HEK293 (cell line): Measurements from ENCODE around the gene SMC4.

Source experiments
- CTCF ChIA-PET: fragments of 350-600 bp; formaldehyde crosslinking; extraction: SDS; loops from one replicate; lab custom pipeline; 2021; ENCODE audit warnings: antibody characterized with exemption; lab: Yijun Ruan, JAX
- POLR2A ChIA-PET: fragments of 300-600 bp; formaldehyde crosslinking; extraction: SDS; loops from one replicate; lab custom pipeline; 2020; ENCODE audit warnings: antibody characterized with exemption, inconsistent platforms; lab: Yijun Ruan, JAX
- H3K27ac ChIP-seq: fragments of 200-500 bp; sonication (Bioruptor generic); 2 replicates; pipeline ENCODE4 v1.5.1; 2014; ENCODE audit warnings: low read depth, low read length, control low read depth, inconsistent platforms; ENCODE audit errors: extremely low read depth
- H3K36me3 ChIP-seq, 2 experiments: fragments of 200-500 bp in 1 of 2; sonication (Bioruptor generic) in 1 of 2; 1 replicate in 1 of 2; 2 replicates in 1 of 2; pipeline ENCODE4 v1.5.1; 2014 to 2017; ENCODE audit warnings: inconsistent platforms in 2 of 2, low read length in 2 of 2; ENCODE audit not compliant: control insufficient read depth in 2 of 2, insufficient read depth in 1 of 2
- H3K4me1 ChIP-seq: fragments of 200-500 bp; sonication (Bioruptor generic); 2 replicates; pipeline ENCODE4 v1.5.1; 2014; ENCODE audit warnings: mild to moderate bottlenecking, low read length, inconsistent platforms; ENCODE audit not compliant: control insufficient read depth, insufficient read depth
- H3K4me3 ChIP-seq: 2 replicates; pipeline ENCODE4 v1.5.1; 2011; ENCODE audit warnings: low read depth, mild to moderate bottlenecking, control low read depth, low read length, moderate library complexity
- H3K9me3 ChIP-seq: fragments of 200-500 bp; sonication (Bioruptor generic); 2 replicates; pipeline ENCODE4 v1.5.1; 2014; ENCODE audit warnings: low read depth, low read length, inconsistent platforms; ENCODE audit not compliant: control insufficient read depth, insufficient read depth
- GLI4 ChIP-seq: fragments of 450-650 bp; formaldehyde crosslinking; IDR thresholded peaks from 2 replicates; pipeline ENCODE4 v1.5.1; 2016; ENCODE audit warnings: missing biosample characterization, missing genetic modification characterization
- IKZF3 ChIP-seq: fragments of 450-650 bp; IDR thresholded peaks from 2 replicates; pipeline ENCODE4 v1.5.0; 2018; ENCODE audit warnings: missing biosample characterization, mild to moderate bottlenecking, missing genetic modification characterization, moderate library complexity
- KLF7 ChIP-seq: fragments of 450-650 bp; formaldehyde crosslinking; IDR thresholded peaks from 2 replicates; pipeline ENCODE4 v1.5.1; 2016; ENCODE audit warnings: missing biosample characterization, missing genetic modification characterization, borderline replicate concordance
- KLF9 ChIP-seq: fragments of 450-650 bp; formaldehyde crosslinking; IDR thresholded peaks from 2 replicates; pipeline ENCODE4 v1.5.1; 2016; ENCODE audit warnings: missing biosample characterization, missing genetic modification characterization, low read depth
- OVOL3 ChIP-seq: fragments of 450-650 bp; formaldehyde crosslinking; IDR thresholded peaks from 2 replicates; pipeline ENCODE4 v1.5.1; 2016; ENCODE audit warnings: missing biosample characterization, missing genetic modification characterization
- SALL2 ChIP-seq: fragments of 450-650 bp; formaldehyde crosslinking; IDR thresholded peaks from 2 replicates; pipeline ENCODE4 v1.5.0; 2017; ENCODE audit warnings: missing biosample characterization, mild to moderate bottlenecking, missing genetic modification characterization, borderline replicate concordance
- ZFP3 ChIP-seq: fragments of 450-650 bp; formaldehyde crosslinking; IDR thresholded peaks from 2 replicates; pipeline ENCODE4 v1.5.1; 2016; ENCODE audit warnings: low read depth, missing biosample characterization, missing genetic modification characterization
- ZNF112 ChIP-seq: fragments of 450-650 bp; formaldehyde crosslinking; IDR thresholded peaks from 2 replicates; pipeline ENCODE4 v1.5.0; 2017; ENCODE audit warnings: missing biosample characterization, missing genetic modification characterization
- ZNF155 ChIP-seq: fragments of 450-650 bp; formaldehyde crosslinking; IDR thresholded peaks from 2 replicates; pipeline ENCODE4 v1.5.1; 2016; ENCODE audit warnings: missing biosample characterization, missing genetic modification characterization
- ZNF157 ChIP-seq: fragments of 450-650 bp; formaldehyde crosslinking; IDR thresholded peaks from 2 replicates; pipeline ENCODE4 v1.5.1; 2016; ENCODE audit warnings: missing biosample characterization, missing genetic modification characterization
- ZNF302 ChIP-seq: fragments of 450-650 bp; formaldehyde crosslinking; IDR thresholded peaks from 2 replicates; pipeline ENCODE4 v1.5.1; 2016; ENCODE audit warnings: missing biosample characterization, missing genetic modification characterization, low read depth
- ZNF449 ChIP-seq: fragments of 450-650 bp; formaldehyde crosslinking; IDR thresholded peaks from 2 replicates; pipeline ENCODE4 v1.5.1; 2017; ENCODE audit warnings: missing biosample characterization, mild to moderate bottlenecking, missing genetic modification characterization, moderate library complexity
- ZNF560 ChIP-seq: fragments of 450-650 bp; formaldehyde crosslinking; IDR thresholded peaks from 2 replicates; pipeline ENCODE4 v1.5.1; 2017; ENCODE audit warnings: missing biosample characterization, missing genetic modification characterization, borderline replicate concordance
- ZNF610 ChIP-seq: fragments of 450-650 bp; formaldehyde crosslinking; IDR thresholded peaks from 2 replicates; pipeline ENCODE4 v1.5.1; 2016; ENCODE audit warnings: missing biosample characterization, missing genetic modification characterization, borderline replicate concordance
- ZNF654 ChIP-seq: fragments of 450-650 bp; formaldehyde crosslinking; IDR thresholded peaks from 2 replicates; pipeline ENCODE4 v1.5.1; 2016; ENCODE audit warnings: low read depth, missing biosample characterization, missing genetic modification characterization
- TF ChIP-seq, protein P1 (sequence below): fragments of 450-650 bp; formaldehyde crosslinking; conservative IDR thresholded peaks from 2 replicates; pipeline ENCODE4 v1.5.1; 2016; ENCODE audit warnings: low read depth, missing biosample characterization, missing genetic modification characterization
- TF ChIP-seq, protein P2 (sequence below): fragments of 450-650 bp; formaldehyde crosslinking; IDR thresholded peaks from 2 replicates; pipeline ENCODE4 v1.5.1; 2016; ENCODE audit warnings: missing biosample characterization, missing genetic modification characterization
- TF ChIP-seq, protein P3 (sequence below): fragments of 450-650 bp; formaldehyde crosslinking; IDR thresholded peaks from 2 replicates; pipeline ENCODE4 v1.5.1; 2016; ENCODE audit warnings: missing biosample characterization, missing genetic modification characterization
- TF ChIP-seq, protein P4 (sequence below): fragments of 450-650 bp; formaldehyde crosslinking; IDR thresholded peaks from 2 replicates; pipeline ENCODE4 v1.5.1; 2016; ENCODE audit warnings: missing biosample characterization, missing genetic modification characterization

SMC4 gene

GRCh38 chr3:160374925-160375324, 24.5 kb upstream of the SMC4 start:
- ChIA-PET CTCF (interaction anchor here (0.6 kb wide), 1 partner anchor 22 kb away, joined by 4 read pairs; no protein-coding TSS in a partner anchor), POLR2A (no interaction called here)
- peaks cover 2% of the 10 kb centered on the region; the same call in 1 of the 2 replicates for H3K4me1 ChIP-seq
- no peak overlapping the region for H3K27ac ChIP-seq
- H3K4me3 ChIP-seq = no peak overlapping the region
- H3K9me3 ChIP-seq = no peaks in the 10 kb centered on the region
- no peak for TF ChIP-seq SALL2 (tag by site-specific recombination)
- no peak for TF ChIP-seq IKZF3 (tag by site-specific recombination)
- no peak for TF ChIP-seq KLF9 (tag by site-specific recombination)
- TF ChIP-seq ZNF157 (tag by site-specific recombination) = no peak
- no peak for TF ChIP-seq GLI4 (tag by site-specific recombination)
- TF ChIP-seq ZNF449 = no peak
- TF ChIP-seq KLF7 (tag by site-specific recombination) = no peak
- TF ChIP-seq OVOL3 (tag by site-specific recombination) = no peak
- peaks cover 0 to 34% of the 10 kb centered on the region in 2 experiments; a peak in 1 of 3 replicates for H3K36me3 ChIP-seq

DNA sequence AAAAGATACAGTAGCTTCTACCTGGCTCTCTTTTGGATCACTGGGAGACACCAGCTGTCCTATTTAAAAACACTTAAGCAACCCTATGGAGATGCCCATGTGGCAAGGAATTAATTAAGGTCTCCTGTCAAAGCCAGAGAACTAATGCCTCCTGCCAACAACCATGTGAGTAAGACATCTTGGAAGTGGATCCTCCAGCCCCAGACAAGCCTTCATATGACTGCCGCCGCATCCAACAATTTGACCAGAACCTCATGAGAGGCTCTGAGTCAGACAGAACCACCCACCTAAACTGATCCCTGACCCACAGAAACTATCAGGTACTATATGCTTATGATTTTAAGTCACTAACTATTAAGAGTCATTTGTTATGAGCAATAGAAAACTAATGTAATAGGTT, 22.8 kb upstream of the SMC4 start:
- ChIA-PET CTCF (no interaction called here), POLR2A (no interaction called here)
- no peak overlapping the region for H3K27ac ChIP-seq
- H3K36me3 ChIP-seq = peaks cover 0 to 35% of the 10 kb centered on the region in 2 experiments; a peak in 1 of 3 replicates
- H3K4me1 ChIP-seq = peaks cover 2% of the 10 kb centered on the region; the same call in 1 of the 2 replicates
- H3K4me3 ChIP-seq = no peak overlapping the region
- H3K9me3 ChIP-seq = no peaks in the 10 kb centered on the region
- TF ChIP-seq, protein P1, sequence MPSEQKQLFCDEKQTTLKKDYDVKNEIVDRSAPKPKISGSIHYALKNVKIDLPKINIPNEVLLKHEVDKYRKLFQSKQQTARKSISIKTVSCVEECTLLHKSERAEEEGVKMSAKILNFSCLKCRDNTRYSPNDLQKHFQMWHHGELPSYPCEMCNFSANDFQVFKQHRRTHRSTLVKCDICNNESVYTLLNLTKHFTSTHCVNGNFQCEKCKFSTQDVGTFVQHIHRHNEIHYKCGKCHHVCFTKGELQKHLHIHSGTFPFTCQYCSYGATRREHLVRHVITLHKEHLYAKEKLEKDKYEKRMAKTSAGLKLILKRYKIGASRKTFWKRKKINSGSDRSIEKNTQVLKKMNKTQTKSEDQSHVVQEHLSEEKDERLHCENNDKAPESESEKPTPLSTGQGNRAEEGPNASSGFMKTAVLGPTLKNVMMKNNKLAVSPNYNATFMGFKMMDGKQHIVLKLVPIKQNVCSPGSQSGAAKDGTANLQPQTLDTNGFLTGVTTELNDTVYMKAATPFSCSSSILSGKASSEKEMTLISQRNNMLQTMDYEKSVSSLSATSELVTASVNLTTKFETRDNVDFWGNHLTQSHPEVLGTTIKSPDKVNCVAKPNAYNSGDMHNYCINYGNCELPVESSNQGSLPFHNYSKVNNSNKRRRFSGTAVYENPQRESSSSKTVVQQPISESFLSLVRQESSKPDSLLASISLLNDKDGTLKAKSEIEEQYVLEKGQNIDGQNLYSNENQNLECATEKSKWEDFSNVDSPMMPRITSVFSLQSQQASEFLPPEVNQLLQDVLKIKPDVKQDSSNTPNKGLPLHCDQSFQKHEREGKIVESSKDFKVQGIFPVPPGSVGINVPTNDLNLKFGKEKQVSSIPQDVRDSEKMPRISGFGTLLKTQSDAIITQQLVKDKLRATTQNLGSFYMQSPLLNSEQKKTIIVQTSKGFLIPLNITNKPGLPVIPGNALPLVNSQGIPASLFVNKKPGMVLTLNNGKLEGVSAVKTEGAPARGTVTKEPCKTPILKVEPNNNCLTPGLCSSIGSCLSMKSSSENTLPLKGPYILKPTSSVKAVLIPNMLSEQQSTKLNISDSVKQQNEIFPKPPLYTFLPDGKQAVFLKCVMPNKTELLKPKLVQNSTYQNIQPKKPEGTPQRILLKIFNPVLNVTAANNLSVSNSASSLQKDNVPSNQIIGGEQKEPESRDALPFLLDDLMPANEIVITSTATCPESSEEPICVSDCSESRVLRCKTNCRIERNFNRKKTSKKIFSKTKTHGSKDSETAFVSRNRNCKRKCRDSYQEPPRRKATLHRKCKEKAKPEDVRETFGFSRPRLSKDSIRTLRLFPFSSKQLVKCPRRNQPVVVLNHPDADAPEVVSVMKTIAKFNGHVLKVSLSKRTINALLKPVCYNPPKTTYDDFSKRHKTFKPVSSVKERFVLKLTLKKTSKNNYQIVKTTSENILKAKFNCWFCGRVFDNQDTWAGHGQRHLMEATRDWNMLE (tag by site-specific recombination) = no peak
- no peak for TF ChIP-seq ZNF654 (tag by site-specific recombination)
- no peak for TF ChIP-seq ZNF302 (tag by site-specific recombination)
- TF ChIP-seq, protein P2, sequence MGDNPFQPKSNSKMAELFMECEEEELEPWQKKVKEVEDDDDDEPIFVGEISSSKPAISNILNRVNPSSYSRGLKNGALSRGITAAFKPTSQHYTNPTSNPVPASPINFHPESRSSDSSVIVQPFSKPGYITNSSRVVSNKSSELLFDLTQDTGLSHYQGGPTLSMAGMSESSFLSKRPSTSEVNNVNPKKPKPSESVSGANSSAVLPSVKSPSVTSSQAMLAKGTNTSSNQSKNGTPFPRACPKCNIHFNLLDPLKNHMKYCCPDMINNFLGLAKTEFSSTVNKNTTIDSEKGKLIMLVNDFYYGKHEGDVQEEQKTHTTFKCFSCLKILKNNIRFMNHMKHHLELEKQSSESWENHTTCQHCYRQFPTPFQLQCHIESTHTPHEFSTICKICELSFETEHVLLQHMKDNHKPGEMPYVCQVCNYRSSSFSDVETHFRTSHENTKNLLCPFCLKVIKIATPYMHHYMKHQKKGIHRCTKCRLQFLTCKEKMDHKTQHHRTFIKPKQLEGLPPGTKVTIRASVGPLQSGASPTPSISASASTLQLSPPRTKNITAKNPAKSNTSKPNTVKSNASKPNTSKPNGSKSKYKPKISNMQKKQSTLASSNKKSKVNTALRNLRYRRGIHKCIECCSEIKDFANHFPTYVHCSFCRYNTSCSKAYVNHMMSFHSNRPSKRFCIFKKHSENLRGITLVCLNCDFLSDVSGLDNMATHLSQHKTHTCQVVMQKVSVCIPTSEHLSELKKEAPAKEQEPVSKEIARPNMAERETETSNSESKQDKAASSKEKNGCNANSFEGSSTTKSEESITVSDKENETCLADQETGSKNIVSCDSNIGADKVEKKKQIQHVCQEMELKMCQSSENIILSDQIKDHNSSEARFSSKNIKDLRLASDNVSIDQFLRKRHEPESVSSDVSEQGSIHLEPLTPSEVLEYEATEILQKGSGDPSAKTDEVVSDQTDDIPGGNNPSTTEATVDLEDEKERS (tag by site-specific recombination) = no peak
- TF ChIP-seq ZNF610 = no peak
- TF ChIP-seq ZNF112 = no peak
- TF ChIP-seq ZNF449 = no peak
- TF ChIP-seq, protein P3, sequence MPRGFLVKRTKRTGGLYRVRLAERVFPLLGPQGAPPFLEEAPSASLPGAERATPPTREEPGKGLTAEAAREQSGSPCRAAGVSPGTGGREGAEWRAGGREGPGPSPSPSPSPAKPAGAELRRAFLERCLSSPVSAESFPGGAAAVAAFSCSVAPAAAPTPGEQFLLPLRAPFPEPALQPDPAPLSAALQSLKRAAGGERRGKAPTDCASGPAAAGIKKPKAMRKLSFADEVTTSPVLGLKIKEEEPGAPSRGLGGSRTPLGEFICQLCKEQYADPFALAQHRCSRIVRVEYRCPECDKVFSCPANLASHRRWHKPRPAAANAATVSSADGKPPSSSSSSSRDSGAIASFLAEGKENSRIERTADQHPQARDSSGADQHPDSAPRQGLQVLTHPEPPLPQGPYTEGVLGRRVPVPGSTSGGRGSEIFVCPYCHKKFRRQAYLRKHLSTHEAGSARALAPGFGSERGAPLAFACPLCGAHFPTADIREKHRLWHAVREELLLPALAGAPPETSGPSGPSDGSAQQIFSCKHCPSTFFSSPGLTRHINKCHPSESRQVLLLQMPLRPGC = no peak
- TF ChIP-seq ZNF560 (tag by site-specific recombination) = no peak
- TF ChIP-seq, protein P4, sequence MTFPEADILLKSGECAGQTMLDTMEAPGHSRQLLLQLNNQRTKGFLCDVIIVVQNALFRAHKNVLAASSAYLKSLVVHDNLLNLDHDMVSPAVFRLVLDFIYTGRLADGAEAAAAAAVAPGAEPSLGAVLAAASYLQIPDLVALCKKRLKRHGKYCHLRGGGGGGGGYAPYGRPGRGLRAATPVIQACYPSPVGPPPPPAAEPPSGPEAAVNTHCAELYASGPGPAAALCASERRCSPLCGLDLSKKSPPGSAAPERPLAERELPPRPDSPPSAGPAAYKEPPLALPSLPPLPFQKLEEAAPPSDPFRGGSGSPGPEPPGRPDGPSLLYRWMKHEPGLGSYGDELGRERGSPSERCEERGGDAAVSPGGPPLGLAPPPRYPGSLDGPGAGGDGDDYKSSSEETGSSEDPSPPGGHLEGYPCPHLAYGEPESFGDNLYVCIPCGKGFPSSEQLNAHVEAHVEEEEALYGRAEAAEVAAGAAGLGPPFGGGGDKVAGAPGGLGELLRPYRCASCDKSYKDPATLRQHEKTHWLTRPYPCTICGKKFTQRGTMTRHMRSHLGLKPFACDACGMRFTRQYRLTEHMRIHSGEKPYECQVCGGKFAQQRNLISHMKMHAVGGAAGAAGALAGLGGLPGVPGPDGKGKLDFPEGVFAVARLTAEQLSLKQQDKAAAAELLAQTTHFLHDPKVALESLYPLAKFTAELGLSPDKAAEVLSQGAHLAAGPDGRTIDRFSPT (tag by site-specific recombination) = no peak
- TF ChIP-seq ZNF155 = no peak
- no peak for TF ChIP-seq ZFP3 (tag by site-specific recombination)
